GM19328 (cell line): Measurements from ENCODE around the gene CACFD1.

Experiments
- ATAC-seq: cut with Tn5 transposase; IDR thresholded peaks from one replicate; pipeline ENCODE4 v1.9.1; 2021; ENCODE audit warnings: mild to moderate bottlenecking, moderate library complexity; ENCODE audit not compliant: unreplicated experiment

CACFD1 gene

DNA sequence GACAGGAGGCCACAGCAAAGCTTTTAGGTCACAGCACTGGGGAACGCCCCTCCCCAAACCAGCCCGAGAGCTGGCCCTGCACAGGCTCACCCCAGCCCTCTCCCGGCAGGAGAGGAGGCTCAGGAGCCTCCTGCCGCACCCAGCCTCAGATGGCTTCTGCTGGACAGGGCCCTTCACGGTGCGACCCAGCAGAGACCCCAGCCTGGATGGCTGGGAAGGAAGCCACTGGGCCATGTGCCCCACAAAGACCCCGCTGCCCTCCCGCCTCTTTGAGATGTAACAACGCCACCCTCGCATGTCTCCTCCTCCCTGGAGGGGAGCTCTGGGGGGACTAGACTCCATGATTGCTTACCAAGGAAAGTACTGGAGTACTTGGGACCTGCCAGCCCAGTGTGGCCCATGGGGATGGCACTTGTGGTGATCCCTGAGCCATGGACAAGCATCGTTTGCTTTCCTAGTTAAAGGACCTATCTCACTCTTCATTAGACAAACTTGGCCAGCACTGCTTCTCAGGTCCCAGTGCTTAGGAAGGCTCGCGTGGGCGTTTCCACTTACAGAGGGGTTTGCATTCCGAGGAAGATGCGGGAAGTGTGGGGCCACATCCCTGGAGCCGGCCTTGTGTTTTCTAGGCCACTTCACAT lies 56.0 kb downstream of the CACFD1 start:
- ATAC-seq: no peak

DNA sequence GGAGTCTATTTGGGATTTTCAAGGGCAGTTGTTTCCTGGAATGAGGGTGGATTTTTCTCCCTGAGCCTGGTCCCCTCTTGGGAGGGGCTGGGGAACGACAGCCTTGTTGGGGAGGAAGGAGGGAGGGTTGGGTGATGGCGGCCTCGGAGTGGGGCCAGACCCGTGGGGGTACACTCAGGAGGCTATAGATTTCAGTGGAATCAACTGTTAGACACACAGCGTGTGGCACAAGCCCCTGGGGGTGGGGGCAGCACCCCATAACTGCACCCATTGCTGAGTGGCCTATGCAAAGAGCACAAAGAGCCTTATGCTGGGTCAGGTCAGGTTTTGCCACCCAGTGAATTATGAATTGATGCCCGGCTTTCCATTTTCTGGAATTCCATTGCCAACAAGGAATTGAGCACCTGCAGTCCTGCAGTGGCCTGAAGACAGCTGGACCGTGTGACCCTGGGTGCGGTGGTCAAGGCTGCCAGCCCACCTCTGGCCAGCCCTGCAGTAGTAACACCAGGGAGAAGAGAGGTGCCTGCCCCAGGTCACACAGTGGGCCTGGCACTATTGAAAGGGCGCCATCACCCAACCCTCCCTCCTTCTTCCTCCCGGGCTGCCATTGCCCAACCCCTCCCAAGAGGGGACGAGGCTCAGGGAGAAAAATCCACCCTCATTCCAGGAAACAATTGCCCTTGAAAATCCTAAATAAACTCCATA lies 56.6 kb downstream of the CACFD1 start:
- ATAC-seq: no peak

DNA sequence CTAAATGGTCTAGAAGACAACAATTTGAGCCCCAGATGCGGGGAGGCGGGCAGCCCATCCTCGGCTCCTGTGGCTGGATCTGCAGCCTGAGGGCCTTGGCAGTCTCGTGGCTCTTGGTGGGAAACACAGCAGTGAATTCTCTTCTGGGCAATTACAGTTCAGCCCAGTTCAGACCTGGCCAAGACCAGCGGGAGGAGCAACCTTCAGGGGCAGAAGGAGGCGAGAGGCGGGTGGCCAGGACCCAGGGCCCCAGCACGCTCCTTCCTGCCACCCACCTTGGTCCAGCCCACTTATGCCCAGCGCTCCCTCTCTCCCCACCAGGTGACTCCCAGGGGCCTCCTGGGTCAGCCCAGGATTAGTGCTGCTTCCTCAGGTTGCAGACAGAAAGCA lies 57.2 kb downstream of the CACFD1 start:
- no peak for ATAC-seq

DNA sequence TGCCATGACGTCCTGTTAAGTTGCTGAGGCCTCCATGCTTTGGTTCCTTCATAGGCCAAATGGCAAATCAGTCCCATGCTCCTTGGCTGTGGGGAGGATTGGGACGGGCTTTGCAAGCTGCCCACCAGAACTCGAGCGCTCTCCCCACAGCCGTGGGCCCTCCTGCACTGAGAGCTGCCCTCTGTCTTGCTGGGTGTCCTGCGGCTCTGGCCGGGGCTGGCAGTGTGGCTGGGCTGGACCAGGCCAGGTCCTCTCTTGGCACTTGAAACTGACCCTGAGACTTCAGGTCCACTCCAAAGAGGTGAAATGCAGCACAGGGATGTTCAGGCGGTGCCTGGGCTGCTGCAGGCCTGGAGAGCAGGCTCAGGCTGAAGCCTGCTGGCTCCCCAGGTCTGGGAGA lies 57.9 kb downstream of the CACFD1 start:
- no peak for ATAC-seq

DNA sequence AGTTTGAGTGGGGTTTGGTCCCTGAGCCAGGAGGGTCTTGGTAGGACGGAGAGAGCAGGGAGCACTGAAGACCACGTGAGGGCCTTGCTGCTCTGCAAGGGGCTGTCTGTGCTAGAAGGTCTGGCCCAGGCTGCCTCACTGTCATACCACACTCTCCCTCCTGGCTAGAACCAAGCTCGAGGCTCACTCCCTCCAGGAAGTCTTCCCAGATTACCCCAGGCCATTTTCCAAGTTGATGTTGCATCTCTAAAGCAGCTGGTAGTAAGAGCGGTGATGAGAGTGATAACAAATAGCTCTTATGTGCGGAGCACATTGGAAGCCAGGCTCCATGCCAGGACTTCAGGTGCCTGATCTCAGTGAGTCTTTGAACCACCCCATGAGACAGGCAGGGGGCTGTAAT lies 58.4 kb downstream of the CACFD1 start:
- no peak for ATAC-seq

DNA sequence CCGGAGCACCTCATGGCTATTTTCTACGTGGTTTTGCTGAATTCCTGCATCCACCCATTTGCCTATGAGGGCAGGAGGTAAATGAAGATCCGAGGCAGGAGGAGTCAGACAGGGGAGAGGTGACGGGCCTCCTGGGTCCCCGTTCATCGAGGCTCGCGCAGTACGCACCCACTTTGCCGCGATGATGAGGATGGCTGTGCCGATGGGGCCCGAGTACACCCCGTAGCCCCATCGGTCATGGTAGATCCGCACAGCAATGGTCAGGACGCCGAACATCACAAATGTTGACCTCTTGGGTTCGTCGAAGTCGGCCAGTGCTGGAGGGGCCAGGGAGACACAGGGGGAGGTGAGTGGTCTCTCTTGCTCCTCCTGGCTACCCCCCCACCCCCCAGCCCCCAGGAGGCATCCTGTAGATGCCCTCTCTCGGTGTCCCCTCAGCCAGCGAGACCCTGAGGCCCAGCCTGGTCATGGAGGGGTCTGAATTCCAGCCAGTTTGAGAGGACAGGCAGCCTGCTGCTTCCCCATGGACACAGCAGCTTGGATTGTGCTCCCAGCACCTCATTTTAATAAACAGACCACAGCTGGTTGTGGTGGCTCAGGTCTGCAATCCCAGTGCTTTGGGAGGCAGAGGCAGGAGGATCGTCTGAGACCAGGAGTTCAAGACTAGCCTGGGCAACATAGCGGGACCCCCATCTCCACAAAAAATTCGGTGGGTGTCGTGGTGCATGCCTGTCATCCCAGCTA lies 59.1 kb downstream of the CACFD1 start:
- no peak for ATAC-seq

DNA sequence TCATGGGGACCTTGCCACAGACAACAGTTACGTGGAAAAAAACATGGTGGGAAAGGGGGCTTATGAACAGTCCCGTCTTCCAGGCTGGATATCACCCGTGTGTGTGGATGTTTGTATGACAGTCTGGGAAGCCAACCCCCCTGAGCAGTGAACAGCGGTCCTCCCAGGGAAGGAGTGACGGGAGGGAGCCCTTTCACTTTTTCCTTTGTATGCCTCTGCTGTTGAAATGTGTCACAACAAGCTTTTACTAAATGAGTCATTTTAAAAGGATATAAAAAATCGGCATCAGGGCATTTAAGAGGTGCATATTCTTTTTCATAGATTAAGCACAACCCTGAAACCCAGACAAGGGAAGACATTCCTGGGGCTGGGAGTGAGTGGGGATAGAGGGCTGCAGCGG lies 59.9 kb downstream of the CACFD1 start:
- no peak for ATAC-seq

DNA sequence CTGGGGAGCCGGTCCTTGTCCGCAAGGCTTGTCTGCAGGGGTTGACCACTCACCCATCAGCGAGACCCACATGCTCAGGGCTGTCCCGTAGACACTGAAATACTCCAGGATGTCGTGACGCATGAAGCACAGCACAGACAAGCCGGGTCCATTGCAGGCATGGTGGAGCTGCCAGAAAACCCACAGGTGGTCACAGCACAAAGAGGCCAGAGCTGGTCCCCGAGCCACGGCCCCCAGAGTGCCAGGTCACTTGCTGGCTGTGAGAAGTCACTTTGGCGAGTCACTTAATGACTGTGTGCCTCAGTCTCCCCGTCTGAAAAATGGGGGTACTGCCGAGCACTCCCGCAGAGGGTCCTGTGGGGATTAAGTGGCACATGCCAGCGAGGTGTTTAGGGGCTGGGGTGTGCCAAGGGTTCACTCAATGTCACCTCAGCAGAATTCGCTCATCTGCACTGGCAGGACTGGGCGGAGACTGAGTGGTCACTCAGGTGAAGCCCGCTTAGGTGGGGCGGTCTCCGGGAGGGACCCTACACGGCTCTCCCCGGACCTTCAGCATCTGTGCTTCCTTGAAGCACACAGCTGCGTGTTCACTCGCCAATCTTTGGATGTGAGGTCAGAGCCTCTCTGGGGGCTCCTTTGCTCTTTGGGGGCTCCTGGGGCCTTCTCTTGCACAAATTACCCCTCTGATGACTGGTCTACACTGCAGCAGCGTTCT lies 60.5 kb downstream of the CACFD1 start:
- no peak for ATAC-seq
